Colonic mucosa (tissue), 4 donors: ENCODE results near the gene TENM4. TPM values are rescaled to one million over a fixed set of nuclear protein-coding genes. Genes with fewer than 3 reads are reported as not detected.

ENCODE experiments used
- DNase-seq: peaks from one replicate; pipeline ENCODE4 v3.0.0-alpha.2; 2020
- H3K27ac ChIP-seq: fragments of 200-600 bp; one replicate; pipeline ENCODE4 v1.8.0; 2021
- H3K27me3 ChIP-seq: fragments of 200-600 bp; one replicate; pipeline ENCODE4 v1.8.0; 2021
- H3K36me3 ChIP-seq: fragments of 200-600 bp; one replicate; pipeline ENCODE4 v1.8.0; 2021
- H3K4me1 ChIP-seq: fragments of 200-600 bp; one replicate; pipeline ENCODE4 v1.8.0; 2021; ENCODE audit warnings: mild to moderate bottlenecking
- H3K4me3 ChIP-seq: fragments of 200-600 bp; one replicate; pipeline ENCODE4 v1.8.0; 2021
- H3K9ac ChIP-seq, 2 donors: one replicate each; pipeline ENCODE4 v1.7.0; 2013; ENCODE audit warnings: control low read depth in 2 of 2, low read depth in 2 of 2, low read length in 2 of 2
- H3K9me3 ChIP-seq: fragments of 200-600 bp; one replicate; pipeline ENCODE4 v1.8.0; 2021
- intact Hi-C: fragments of 100-400 bp; cut with DNase I; formaldehyde crosslinking; loops from one replicate; pipeline ENCODE4 v1.14.1; 2022
- total RNA-seq, 2 donors: library from RNA; stranded (reverse); fragmentation: NEBNext Ultra II Directional in 1 of 2; extraction: Animal tissue kit (Norgen Biotek cat#: 25700) in 1 of 2; gene quantifications; one replicate each; pipeline ENCODE4 v1.2.1, GENCODE V29; 2021
- TF ChIP-seq, protein P1 (sequence below): fragments of 200-600 bp; IDR thresholded peaks from one replicate; pipeline ENCODE4 v1.8.0; 2022; ENCODE audit warnings: antibody characterized with exemption, mild to moderate bottlenecking
- donor health status: healthy.
- donor health status: DM: no; HTN: no; CAD: no.
- donor health status: DM: no; HTN: no; CAD: no.

Gene TENM4
- total RNA-seq, 2 donors from 2014 or later = 0.48 to 1.2 TPM

DNA sequence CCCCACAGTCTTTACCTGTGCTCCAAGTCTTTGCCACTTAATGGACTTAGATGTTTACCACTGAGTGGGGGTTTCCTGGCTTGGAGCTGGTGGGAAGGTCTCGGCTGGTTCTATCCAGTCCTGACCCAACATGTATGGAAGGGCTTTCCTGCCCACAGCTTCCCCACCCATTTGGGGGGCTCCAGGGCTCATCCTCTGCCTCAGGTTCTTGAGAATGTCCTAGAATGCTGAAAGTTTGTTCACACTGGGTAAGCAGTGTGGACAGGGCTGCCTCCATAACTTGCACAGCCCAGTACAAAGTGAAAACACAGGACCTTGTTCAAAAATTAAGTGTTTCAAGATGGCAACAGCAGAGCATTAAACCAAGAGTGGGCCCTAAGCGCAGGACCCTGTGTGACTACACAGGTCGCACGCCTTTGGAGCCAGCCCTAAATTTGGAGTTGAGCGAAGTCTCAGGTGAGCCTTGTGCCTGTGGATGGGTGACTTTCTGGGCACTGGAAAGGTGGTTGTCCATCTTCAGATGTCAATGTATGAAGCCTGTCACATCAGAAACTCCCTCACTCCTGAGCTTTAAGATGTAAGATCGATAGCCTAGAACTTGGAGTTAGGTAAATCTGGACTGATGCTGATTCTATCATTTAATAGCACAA is 793.4 kb downstream of the TENM4 start:
- TF ChIP-seq, protein P1, sequence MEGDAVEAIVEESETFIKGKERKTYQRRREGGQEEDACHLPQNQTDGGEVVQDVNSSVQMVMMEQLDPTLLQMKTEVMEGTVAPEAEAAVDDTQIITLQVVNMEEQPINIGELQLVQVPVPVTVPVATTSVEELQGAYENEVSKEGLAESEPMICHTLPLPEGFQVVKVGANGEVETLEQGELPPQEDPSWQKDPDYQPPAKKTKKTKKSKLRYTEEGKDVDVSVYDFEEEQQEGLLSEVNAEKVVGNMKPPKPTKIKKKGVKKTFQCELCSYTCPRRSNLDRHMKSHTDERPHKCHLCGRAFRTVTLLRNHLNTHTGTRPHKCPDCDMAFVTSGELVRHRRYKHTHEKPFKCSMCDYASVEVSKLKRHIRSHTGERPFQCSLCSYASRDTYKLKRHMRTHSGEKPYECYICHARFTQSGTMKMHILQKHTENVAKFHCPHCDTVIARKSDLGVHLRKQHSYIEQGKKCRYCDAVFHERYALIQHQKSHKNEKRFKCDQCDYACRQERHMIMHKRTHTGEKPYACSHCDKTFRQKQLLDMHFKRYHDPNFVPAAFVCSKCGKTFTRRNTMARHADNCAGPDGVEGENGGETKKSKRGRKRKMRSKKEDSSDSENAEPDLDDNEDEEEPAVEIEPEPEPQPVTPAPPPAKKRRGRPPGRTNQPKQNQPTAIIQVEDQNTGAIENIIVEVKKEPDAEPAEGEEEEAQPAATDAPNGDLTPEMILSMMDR = no peak
- Histone ChIP-seq H3K9ac (no peak overlapping the region), H3K4me3 (no peak overlapping the region), H3K4me1 (no peaks in the 10 kb centered on the region), H3K9me3 (no peaks in the 10 kb centered on the region), H3K27me3 (no peaks in the 10 kb centered on the region), H3K27ac (no peak overlapping the region), H3K36me3 (no peaks in the 10 kb centered on the region)
- intact Hi-C loops = loop anchor here (2.0 to 10.0 kb wide), 3 partner anchors 67 to 847 kb away; no protein-coding TSS in a partner anchor
- no peak for DNase-seq

DNA sequence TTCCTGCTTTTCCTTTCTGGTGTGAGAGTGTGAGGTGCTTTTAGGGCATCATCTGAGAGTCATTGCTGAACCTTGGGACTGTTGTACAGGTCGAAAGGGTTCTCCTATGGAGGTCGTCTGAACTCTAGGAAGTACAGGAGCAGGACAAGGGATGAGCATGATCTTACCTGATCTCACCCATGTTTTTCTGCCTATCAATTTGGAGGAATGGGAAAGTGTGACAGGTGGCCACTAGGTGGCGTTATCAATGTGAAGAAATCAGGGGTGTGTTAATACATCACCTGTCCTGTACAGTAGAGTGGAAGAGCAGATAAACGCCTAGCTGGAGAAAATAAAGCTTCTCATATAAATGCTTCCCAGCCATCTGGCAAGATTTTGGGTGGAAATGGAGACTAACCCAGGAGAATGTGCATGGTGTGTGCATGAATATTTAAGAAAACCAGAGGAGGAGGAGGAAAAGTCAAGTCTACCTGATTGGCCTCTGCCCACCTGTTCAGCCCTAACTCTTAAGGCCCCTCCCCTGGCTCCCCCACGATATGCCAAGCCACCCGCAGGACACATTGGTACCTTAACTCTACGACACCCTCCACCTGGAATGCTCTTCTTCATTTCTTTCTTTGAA is 794.2 kb downstream of the TENM4 start:
- Histone ChIP-seq H3K9ac (no peak overlapping the region), H3K27ac (no peak overlapping the region), H3K9me3 (no peaks in the 10 kb centered on the region), H3K4me3 (no peak overlapping the region), H3K27me3 (no peaks in the 10 kb centered on the region), H3K36me3 (no peaks in the 10 kb centered on the region), H3K4me1 (no peaks in the 10 kb centered on the region)
- TF ChIP-seq, protein P1 = peak; percentile 65
- intact Hi-C loops = loop anchor here (2.0 to 10.0 kb wide), 3 partner anchors 68 to 848 kb away; no protein-coding TSS in a partner anchor
- peak; percentile 73 for DNase-seq

DNA sequence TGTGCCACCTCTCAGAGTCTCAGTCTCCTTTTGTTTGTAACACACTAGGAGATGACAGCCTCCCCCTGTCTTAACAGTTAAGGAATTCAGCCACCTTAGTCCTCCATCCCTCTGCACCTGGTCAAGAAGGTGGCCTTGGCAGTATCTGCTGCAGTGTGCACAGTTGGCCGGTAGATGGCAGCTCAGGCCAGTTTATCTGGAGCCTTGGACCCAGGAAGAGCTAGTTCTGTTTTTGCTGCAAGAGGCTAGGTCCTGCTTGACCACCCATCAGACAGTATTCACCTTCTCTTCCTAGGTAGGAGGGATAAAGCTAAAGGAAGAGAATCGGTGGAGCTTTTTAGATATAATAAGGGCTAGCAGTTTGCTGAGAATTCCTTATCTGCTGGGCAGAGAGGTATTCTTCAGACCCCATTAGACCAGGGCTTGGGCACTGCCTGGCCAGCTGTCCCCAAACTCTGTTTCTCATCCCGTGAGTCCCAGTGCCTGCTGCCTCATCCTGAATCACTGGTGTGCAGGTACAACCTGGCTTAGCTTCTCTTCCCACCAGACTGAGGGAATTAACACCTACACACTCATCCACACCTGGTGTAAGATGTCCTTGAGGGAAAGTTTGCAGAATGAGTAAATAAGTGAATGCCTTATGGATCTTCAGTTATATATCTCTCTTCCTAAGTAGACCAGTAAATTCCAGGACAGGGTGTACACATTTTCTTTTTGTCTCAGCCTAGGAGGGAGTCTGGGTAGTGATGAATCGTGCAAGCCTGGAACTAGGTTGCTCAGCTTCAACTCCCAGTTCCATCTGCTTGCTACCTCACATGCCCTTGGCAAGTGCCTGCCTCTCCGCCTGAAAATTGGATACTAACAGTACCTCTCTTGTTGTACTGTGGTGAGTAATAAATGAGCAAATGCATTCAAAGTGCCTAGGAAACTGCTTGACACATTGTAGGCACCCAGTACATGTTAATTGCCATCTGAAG is 795.3 kb downstream of the TENM4 start:
- intact Hi-C loops = loop anchor here (1.0 to 10.0 kb wide), 5 partner anchors 69 to 849 kb away; no protein-coding TSS in a partner anchor
- H3K4me1 ChIP-seq = no peaks in the 10 kb centered on the region
- no peaks in the 10 kb centered on the region for H3K36me3 ChIP-seq
- DNase-seq = peak; percentile 75
- H3K9ac ChIP-seq = no peak overlapping the region
- TF ChIP-seq, protein P1 = peak; percentile 95
- H3K27ac ChIP-seq = no peak overlapping the region
- no peaks in the 10 kb centered on the region for H3K9me3 ChIP-seq
- H3K4me3 ChIP-seq = no peak overlapping the region
- no peaks in the 10 kb centered on the region for H3K27me3 ChIP-seq

DNA sequence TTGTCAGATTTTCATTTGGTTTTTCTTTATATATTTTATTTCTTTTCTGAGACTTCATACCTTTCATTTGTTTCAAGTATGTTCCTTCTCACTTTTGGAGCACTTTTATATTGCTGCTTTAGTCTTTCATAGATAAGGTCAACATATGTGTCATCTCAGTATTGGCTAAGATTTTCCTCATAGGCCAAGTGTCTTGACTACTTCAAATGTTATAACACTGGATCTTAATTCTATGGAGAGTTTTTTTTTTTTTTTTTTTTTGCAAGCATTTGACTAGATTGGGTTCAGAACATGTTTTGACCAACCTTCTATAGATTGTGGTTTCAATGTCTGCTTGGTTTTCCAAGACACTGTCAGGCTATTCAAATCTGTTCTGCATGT is 797.2 kb downstream of the TENM4 start:
- TF ChIP-seq, protein P1 = no peak
- intact Hi-C loops = loop anchor here (2.0 to 10.0 kb wide), 3 partner anchors 151 to 851 kb away; no protein-coding TSS in a partner anchor
- Histone ChIP-seq H3K27me3 (no peaks in the 10 kb centered on the region), H3K4me1 (no peaks in the 10 kb centered on the region), H3K27ac (no peak overlapping the region), H3K9ac (no peak overlapping the region), H3K9me3 (no peaks in the 10 kb centered on the region), H3K4me3 (no peak overlapping the region), H3K36me3 (no peaks in the 10 kb centered on the region)
- no peak for DNase-seq
